ENCODE measurements around the gene P2RY6.

- TF ChIP-seq CTCF (IDR thresholded peaks at IDR 0.05) (no peak), POLR2AphosphoS5 (IDR thresholded peaks at IDR 0.05) (no peak)
Observed at GRCh38 chr11:73313652-73314051, 41.5 kb downstream of the P2RY6 start.
